ENCODE measurements around the gene FRAT2. TPM values are rescaled to one million over a fixed set of nuclear protein-coding genes. Genes with fewer than 3 reads are reported as not detected.

Gene FRAT2
- total and polyA plus RNA-seq, 2 donors (not counting 3 experiments of a cell fraction or from before 2014, with no cell fraction given): 6.6 to 11.3 TPM

DNA sequence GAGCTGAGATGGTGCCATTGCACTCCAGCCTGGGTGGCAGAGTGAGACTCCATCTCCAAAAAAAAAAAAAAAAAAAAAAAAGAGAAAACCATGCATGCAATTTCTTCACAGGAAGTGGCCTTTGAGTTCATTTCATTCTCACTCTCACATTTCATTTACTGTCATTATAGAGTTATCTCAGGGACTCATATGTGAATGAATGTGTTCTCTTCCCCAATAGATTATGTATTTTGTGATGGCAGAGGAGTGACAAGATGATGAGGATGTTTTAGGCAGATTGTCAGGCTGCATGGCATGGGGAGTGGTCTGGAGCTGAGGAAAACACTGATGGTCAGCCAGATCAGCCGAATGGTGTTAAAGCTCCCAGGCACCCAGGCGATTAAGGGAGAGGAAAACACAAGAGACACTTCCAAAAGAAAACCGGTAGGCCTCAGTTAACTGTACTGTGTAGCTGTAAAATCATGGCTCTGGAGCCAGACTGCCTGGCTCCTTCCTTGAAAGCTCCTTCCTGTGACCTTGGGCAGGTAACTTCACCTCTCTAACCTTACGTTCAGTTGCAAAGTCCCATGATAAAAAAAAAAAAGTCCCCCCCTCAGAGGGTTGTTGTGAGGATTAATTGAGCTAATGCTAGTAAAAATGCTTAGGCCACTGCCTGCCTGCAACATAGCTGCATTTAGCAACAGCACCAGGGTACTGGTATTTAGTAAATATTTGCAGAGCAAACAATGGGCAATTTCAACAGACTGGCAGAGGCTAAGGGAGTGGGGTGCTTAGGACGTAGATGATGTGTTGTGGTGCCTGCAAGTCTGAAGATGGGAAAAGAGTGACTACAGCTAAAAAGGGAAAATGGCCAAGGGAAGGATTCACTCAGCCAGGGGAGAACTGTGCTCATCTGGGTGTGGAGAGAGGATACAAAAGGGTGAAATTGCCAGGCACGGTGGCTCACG, 6.9 kb downstream of the FRAT2 start:
- H3K27ac ChIP-seq (ENCODE audit: insufficient read depth, low read depth, low read length): no peak overlapping the region
- no TSS peak for BruUV-seq (replicated peaks)
- dilution Hi-C loops (cut with MboI; ENCODE audit: extremely low pct_ligation_motif_present, low sequenced_read_pairs) (no loop called here), intact Hi-C loops (cut with micrococcal nuclease) (no loop called here)
- no peak overlapping the region for H3K9ac ChIP-seq (replicated peaks; ENCODE audit: extremely low read depth, insufficient read depth, low read length)
- TF ChIP-seq GATA2 (IDR thresholded peaks at IDR 0.05; ENCODE audit: insufficient read depth, insufficient read length, low read depth, low read length) (no peak), CTCF (IDR thresholded peaks at IDR 0.05; ENCODE audit: extremely low read depth in 1 of 2, insufficient read depth in 1 of 2, low read depth in 1 of 2, low read length in 2 of 2) (no peak), MAX (IDR thresholded peaks at IDR 0.05; ENCODE audit: insufficient read depth, insufficient read length) (no peak), EZH2 (IDR thresholded peaks at IDR 0.05; ENCODE audit: borderline replicate concordance, low read depth, low read length, severe bottlenecking) (no peak), MYC (IDR thresholded peaks at IDR 0.05; ENCODE audit: low read depth, low read length) (no peak), JUN (IDR thresholded peaks at IDR 0.05; ENCODE audit: borderline replicate concordance, insufficient read depth, insufficient read length, low read depth) (no peak), FOS (IDR thresholded peaks at IDR 0.05; ENCODE audit: borderline replicate concordance, insufficient read depth, low read length) (no peak), POLR2A (IDR thresholded peaks at IDR 0.05; ENCODE audit: low read depth, low read length) (no peak), POLR2AphosphoS5 (IDR thresholded peaks at IDR 0.05; ENCODE audit: insufficient read depth, low read depth, low read length) (no peak)
- peaks cover 0 to 5% of the 10 kb centered on the region in 2 experiments for H3K36me3 ChIP-seq (ENCODE audit: control insufficient read depth in 2 of 2, extremely low read depth in 1 of 2, insufficient read depth in 2 of 2, low read length in 2 of 2)
- no peaks in the 10 kb centered on the region for H3K9me3 ChIP-seq (replicated peaks; ENCODE audit: control insufficient read depth, insufficient read depth, low read length)
- CTCF ChIA-PET: interaction anchor here (1.1 kb wide), 2 partner anchors 28 to 49 kb away, joined by 3 to 4 read pairs; no protein-coding TSS in a partner anchor
- no peak overlapping the region for H2AFZ ChIP-seq (ENCODE audit: low read depth, low read length)
- no peak overlapping the region for H3K4me2 ChIP-seq (ENCODE audit: insufficient read depth, low read length)
- H3K4me1 ChIP-seq (ENCODE audit: control insufficient read depth, extremely low read depth, insufficient read depth, low read length): peaks cover 11% of the 10 kb centered on the region
- no peak overlapping the region for H3K4me3 ChIP-seq (replicated peaks in 1 of 3; ENCODE audit: insufficient read depth in 1 of 3, low read depth in 1 of 3, low read length in 3 of 3)
- no peaks in the 10 kb centered on the region for H3K9me1 ChIP-seq (replicated peaks; ENCODE audit: control insufficient read depth, extremely low read depth, insufficient read depth, low read length)
- H4K20me1 ChIP-seq (replicated peaks; ENCODE audit: control insufficient read depth, extremely low read depth, insufficient read depth, low read length): no peaks in the 10 kb centered on the region
- peaks cover 17% of the 10 kb centered on the region for H3K79me2 ChIP-seq (ENCODE audit: control insufficient read depth, insufficient read depth, low read length)
- FAIRE-seq (no peak), DNase-seq (ENCODE audit: low read depth, low spot score) (no peak)
- no peaks in the 10 kb centered on the region for H3K27me3 ChIP-seq (ENCODE audit: control insufficient read depth in 2 of 2, insufficient read depth in 2 of 2, low read length in 2 of 2)
- POLR2A ChIA-PET: no interaction called here

Data from endothelial cell of umbilical vein (primary cell).